ENCODE results near the gene PQBP1.
A peak's percentile ranks its signal among the peaks of the same experiment; 100 is the strongest.
"Not testable (repeated sequence)": the region's sequence is repeated elsewhere in the genome, so short reads cannot be mapped to it uniquely, and the experiment has no call there.

The PQBP1 gene, protein sequence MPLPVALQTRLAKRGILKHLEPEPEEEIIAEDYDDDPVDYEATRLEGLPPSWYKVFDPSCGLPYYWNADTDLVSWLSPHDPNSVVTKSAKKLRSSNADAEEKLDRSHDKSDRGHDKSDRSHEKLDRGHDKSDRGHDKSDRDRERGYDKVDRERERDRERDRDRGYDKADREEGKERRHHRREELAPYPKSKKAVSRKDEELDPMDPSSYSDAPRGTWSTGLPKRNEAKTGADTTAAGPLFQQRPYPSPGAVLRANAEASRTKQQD

DNA sequence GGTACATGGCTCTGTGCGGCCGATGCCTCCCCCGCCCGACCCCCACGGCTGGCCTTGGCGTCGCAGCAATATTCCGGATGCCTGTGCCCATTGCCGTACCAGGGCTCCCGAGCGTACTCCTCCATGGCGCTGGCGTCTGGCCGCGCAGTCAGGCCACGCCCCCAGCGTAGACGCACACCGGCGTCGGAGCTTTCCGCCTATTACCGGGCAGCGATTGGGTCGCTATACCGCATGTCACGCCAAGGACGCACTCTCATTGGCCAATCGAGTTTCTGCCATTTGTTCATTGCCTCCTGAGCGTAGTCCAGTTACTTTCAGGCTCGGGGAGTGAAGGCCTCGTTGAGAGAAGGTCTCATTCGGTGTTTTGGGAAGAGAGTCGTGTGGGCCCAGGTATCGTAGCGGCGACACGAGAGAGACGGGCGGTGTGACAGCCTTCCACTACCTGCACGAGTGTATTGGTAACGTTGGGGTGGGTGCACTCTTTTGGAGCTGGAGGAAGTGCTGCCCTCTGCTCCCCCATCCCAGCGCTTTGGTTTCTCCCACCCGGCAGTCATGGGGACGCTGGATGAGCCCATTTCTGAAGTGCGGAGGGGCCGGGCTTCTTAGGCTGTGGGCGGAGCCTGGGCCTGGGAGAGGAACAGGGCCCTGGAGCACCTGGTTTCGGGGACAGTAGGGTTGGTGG is at the start of gene PQBP1, which contains the start of gene TIMM17B:
PQBP1 (plus strand) TSS at position 306 of the 682 bp plus-strand sequence. CDS start 580 bp downstream, outside the sequence.
TIMM17B (minus strand) TSS at position 144 of the 682 bp plus-strand sequence; CDS start at position 125, 19 bp downstream.
- DNase-seq = peak; percentile 93

DNA sequence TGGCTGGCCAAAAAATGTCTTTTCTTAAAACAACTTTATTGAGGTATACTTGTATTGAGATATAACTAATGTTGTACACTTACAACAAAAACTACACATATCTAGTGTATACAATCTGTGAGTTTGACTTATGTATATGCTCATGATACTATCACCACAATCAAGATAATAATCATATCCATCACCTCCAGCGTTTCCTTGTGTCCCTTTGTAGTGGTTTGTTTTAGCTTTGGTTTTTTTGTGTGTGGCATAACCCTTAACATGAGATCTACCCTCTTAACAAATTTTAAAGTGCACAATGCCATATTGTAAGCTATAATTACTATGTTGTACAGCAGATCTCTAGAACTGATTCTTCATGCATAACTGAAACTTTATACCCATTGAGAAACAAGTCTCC is 48.9 kb upstream of the PQBP1 start:
- DNase-seq = no peak

DNA sequence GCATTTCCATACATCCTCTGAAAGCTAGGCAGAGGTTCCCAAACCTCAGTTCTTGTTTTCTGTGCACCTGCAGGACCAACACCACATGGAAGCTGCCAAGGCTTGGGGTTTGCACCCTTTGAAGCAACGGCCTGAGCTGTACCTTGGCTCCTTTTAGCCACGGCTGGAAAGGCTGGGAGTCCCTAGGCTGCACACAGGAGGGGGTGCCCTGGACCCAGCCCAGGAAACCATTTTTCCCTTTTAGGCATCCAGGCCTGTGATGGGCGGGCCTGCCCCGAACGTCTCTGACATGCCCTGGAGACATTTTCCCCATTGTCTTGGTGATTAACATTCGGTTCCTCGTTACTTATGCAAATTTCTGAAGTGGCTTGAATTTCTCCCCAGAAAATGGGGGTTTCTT is 44.9 kb upstream of the PQBP1 start:
- no peak for DNase-seq

DNA sequence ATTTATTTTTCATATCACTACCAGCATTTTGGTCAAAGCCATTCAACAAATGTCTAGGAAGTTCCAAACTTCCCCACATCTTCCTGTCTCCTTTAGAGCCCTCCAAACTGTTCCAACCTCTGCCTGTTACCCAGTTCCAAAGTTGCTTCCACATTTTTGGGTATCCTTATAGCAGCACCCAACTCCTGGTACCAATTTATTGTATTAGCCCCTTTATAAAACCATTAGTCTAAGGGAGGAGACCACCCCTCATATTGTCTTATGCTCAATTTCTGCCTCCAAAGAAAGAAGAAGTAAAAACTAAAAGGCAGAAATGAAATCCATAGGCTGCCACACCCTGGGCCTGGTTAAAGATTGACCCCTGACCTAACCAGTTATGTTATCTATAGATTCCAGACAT is 44.2 kb upstream of the PQBP1 start:
- DNase-seq = not testable (repeated sequence)

DNA sequence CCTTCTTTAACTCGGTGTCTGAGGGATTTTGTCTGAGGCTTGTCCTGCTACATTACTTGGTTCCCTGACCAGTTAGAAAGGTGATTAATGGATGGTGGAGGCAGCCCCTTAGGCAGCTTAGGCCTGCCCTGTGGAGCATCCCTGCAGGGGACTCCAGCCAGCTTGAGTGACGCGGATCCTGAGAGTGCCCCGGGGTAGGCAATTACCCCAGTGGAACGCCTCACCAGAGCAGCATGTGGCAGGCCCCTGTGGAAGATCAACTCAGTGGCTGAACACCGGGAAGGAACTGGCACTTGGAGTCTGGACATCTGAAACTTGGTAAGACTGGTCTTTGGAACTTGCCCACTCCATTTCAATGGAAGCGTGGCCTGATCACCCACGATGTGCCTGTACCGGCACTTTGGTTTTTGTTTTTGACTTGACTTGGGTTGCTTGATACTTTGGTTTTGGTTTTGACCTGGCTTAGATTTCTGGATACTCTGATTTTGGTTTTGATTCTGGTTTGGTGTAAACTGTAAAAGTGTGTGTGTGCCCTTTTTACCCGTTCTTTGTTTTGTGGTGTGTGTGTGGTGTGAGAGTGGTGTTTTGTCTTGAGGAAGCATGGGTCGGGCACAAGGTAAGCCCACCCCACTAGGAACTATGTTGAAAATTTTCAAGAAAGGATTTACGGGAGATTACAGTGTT is 43.5 kb upstream of the PQBP1 start:
- DNase-seq = not testable (repeated sequence)

DNA sequence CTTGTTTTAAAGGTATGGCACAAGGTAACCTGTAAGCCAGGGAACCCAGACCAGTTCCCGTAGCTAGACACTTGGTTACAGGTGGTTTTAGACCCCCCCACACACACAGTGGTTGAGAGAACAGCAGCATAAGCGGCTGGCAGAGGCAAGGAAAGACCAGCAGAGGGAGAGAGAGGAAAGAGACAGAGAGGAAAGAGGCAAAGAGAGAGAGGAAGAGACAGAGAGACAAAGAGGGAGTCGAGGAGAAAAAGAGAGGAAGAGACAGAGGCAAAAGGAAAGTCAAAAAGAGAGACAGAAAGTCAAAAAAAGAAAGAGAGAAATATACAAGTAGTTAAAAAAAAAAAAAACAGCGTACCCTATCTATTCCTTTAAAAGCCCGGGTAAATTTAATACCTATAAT is 42.8 kb upstream of the PQBP1 start:
- DNase-seq = no peak

DNA sequence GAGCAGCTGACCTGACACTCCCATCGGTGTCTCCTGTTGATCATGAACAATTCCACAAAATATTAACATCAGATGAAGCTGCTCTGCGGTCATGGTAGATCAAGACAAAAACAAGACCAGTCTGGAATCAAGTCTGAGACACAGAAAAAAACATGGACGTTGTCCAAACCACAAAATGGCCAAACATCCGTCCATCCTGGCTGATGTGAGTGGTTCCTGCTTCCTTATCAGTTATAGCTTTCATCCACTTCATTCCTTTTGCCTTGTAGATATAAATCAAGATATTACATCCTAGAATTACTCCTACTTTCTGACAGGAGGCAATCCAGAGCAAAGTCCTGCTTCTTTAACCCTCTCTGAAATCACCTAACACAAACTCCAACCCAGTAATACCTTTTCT is 33.5 kb upstream of the PQBP1 start:
- no peak for DNase-seq

DNA sequence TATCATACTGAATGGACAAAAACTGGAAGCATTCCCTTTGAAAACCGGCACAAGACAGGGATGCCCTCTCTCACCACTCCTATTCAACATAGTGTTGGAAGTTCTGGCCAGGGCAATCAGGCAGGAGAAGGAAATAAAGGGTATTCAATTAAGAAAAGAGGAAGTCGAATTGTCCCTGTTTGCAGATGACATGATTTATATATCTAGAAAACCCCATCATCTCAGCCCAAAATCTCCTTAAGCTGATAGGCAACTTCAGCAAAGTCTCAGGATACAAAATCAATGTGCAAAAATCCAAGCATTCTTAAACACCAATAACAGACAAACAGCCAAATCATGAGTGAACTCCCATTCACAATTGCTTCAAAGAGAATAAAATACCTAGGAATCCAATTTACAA is 25.7 kb upstream of the PQBP1 start:
- not testable (repeated sequence) for DNase-seq

DNA sequence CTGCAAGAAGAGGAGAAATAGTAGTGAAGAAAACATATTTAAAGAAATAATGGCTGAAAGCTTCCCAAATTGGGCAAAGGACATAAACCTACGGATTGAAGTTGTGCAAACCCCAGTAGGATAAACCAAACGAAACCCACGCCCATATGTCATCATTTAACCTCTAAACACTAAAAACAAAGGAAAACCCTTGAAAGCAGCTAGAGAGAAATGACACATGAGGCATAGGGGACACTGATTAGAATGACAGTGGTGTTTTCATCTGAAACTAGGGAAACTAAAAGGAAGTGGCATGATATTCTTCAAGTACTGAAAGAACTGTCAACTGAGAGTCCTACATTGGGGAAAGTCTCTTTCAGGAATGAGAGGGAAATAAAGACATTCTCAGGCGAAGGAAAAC is 20.8 kb upstream of the PQBP1 start:
- not testable (repeated sequence) for DNase-seq

DNA sequence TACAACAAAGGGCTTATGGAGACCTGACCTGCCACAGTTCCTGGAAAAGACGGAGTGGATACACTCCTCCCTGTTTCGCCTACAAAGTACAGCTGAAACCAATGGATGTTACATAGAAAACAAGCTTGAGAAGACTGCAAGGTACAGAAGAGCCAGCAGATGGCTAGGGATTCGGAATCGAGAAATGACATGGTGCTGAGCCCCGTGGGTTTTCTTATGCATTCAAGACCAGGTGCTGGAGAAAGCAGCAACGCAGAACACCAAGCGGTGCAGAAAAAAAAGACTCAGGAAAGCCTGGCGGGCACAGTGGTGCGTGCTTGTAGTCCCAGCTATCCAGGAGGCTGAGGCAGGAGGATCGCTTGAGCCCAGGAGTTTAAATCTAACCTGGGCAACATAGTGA is 14.0 kb upstream of the PQBP1 start:
- no peak for DNase-seq

DNA sequence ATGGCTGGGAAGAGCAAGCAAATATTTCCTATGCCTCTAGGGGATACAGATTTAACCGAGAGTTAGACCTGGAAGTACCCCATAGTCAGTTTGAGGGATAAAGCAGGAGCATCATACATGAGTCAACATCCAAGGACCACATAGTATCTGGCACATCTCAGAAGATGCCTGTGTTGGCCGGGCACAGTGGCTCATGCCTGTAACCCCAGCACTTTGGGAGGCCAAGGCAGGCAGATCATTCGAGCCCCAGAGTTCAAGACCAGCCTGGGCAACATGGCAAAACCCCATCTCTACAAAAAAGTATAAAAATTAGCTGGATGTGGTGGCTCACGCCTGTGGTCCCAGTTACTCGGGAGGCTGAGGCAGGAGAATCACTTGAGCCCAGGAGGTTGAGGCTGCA is 11.1 kb upstream of the PQBP1 start:
- DNase-seq = not testable (repeated sequence)

DNA sequence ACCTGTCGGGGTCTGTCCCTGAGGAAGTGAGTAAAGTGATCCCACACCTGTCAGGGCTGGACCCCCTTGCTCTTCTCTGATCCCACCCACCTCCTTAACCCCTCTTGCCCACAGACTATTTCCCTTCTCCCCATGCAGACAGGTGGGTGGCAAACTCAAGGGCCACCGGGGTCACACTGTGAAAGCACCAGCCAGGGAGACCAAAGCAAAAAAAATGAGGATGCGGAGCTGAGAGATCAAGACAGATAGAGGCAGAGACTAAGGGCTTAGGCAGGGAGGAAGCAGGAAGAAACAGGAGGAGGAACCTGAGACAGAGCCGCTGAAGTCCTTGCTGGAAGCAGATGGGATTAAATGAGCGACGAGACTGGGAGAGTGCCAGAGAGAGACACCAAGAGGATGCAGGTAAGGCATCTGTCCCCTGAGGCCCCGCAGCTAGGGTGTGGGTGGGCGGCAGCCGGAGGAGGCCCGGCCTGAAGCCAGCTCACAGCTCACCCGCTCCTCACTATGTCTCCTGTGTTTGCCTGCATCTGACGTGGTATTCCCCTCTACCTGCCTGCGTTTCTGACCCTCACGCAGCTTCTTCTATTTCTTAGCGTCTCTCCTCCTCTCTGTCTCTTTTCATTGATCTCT is 7.3 kb upstream of the PQBP1 start:
- DNase-seq = no peak

DNA sequence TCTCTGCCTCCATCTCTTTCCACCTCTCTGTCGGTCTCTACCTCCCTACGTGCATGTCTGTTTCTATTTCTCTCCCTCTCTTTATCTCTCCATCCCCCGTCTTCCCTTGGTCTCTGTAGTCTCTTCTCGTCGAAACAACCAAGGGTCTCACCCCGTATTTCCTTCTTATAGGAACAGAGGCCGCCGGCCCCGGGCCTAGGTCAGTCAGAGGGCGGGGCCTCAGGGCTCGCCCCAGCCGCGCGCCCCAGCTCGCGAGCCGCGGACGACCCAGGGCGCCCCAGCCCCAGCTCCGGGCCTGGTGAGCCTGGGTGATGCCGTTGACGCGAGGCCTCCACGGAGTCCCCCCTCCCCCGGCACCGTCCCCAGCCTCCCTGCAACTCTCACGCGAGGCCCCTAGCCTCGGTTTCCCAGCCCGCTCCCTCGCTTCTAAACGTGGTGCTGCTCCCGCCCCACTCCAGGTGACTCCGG is 6.8 kb upstream of the PQBP1 start:
- DNase-seq = no peak

DNA sequence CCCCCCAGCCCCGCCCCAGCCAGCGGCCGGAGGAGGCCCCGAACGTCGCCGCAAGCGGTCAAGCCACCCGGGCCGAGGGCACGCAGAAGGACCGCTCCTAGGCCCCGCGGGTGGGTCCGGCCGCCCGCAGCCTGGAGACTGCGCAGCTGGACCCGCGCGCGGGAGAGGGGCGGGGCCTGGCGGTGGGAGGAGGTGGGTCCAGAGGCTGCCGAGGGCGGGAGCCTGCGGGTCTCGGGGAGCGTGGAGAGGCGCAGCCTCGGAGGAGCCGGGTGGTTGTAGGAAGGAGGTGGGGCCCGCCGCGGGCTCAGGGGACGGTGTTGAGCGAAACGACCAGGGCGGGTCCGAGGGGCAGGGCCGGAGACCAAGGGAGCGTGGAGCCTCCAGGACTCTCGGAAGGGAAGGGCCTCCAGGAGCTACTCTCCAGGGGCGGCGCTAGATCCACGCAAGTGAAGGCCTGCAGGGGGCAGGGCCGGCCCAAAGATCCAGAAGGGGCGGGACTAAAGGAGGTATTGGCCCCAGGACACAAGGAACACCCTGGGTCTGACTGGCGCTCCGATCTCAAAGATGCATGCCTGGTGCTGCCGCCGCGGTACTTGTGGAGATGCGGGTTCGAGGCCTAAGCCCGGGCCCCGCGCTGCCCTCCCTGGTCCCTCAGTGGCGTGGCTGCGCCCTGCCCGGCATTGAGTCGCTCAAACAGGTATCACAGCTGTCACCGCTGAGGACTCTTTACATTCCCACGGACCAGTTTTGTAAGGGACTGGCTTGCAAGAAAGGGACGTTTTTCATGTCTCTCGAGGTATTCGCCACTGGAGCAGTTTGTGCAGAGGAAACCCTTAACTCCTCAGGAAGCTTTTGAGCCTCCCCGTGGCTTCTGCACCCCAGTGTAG is 6.1 kb upstream of the PQBP1 start:
- DNase-seq = peak; percentile 87

DNA sequence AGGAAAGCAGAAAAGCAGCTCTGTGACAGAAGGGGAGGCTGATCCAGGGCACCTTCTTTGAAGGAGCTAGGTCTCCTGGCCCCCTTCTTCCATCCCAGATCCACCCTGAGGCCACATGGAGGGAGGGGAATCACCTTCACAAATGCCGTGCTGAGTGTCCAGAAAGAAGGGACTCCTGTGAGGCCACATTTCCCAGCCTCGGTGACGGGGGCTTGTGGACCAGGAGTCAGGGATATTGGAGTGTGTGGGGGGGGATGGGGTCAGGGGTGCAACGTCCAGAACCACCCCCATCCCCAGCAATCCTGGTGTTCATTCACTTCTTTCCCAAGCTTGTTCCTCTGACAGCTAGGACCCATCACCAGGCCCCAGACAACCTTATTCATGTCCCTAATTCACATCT is 4.8 kb upstream of the PQBP1 start:
- no peak for DNase-seq

DNA sequence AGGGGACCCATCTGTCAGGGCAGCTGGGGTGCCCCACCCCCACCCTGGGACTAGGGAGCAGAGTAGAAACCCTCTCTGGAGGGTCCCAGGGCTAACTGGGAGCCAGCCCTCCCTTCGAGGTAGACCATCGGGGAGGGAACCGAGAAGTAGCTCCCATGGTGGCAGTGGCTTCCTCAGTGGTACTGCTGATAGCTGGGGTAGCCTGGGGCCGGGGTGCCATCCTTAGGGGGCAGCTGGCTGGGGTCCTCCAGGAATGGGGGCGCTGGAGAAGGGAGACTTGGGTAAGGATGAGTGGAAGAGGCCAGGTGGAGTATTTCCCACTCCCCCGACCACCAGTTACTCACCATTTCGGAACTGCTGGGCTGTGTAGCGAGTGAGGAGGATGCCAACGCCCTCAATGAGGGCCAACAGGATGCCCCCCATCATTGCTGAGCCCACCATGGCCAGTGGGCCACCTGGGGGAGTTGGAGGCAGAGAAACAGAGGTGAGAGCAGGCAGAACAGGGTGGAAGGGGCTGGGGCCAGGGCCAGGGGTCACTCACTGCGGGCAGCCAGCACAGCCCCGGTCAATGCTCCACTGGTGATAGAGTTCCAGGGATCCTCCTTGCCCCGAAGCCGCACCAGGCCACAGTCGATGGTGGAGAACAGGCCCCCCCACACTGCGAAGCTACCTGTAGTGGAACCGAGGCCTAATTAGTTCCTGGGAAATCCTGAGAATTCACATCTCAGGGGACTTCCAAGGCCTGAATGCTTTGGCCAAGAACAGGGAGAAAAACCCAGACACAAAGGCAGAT is 4.0 kb upstream of the PQBP1 start:
- DNase-seq = no peak

DNA sequence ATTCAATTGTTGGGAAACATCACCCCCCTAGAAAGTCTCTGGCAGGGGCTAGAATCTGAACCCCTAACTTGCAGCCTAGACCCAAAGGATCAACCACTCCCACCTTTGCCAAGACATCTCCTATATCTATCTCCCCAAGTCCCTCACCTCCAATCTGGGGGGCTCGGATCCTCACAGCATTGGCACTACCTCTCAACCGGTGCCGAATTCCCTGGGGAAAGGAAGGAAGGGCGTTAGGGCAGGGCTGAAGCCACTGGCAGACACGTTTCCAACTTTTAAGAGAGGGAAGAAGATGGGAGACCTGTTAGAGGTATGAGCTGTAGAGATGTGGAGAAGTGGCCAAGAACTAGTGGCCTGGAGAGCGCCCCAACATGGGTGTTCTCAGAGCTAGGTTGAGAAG is 2.8 kb upstream of the PQBP1 start:
- no peak for DNase-seq

DNA sequence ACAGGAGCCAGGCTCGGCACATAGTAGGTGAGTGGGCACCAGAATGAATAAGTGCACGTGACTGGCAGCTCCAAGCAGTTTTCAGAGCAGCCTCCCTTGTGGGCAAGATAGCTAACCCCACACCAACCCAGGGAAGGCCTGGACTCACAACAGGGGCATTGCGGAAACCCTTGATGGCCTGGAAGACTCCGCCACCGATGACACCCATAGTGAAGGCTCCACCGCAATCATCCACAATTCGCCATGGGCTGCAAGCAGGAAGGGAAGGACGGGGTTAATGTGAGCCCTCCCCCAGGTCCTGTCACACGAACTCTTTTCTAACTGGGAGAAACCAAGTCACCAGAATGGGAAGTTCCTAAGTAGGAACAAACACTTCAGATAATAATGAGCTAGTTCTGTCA is 1.1 kb upstream of the PQBP1 start:
- DNase-seq = no peak

DNA sequence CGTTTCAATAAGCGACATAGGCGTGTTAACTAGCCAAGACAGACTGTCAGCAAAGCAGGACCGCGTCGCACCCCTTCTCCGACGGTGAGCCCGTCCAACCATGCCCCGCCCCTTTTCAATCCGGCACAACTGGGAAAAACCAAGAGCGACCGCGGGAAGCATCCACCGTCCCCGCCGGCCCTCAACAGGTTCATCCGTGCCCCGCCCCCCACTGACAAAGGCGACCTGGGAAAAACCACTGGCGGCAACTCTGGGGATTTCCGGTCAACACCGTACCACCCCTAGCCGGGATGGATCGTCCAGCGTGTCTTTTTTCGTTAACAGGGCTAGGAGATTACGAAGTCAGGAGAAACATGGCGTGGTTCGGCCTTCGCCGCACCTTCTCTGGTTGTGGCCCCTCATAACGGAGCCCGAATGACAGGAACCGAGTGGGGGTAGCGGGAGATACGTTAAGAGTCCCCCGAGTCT is 539 bp upstream of the PQBP1 start:
- peak; percentile 78 for DNase-seq

DNA sequence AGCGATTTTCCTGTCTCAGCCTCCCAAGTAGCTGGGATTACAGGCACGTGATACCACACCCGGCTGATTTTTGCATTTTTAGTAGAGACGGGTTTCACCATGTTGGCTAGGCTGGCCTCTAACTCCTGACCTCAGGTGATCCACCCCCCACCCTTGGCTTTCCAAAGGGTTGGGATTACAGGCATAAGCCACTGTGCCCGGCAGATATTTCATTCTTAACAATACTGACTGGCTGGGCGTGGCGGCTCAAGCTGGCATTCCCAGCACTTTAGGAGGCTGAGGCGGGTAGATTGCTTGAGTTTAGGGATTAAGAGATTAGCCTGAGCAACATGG is 1.3 kb downstream of the PQBP1 start:
- no peak for DNase-seq

DNA sequence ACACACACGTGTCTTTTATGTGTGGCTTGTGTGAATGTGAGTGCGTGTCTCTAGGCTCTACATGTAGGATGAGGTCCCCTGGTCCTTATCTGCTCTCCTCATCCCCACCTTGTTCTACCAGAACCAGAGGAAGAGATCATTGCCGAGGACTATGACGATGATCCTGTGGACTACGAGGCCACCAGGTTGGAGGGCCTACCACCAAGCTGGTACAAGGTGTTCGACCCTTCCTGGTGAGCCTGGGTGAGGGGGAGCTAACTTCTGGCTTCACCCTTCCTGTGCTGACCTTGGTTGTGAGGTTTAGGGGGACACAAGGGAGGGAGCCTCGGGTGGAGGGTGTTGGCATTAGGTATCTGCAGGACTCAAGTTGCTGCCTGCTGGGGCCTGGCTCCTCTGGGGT is 3.3 kb downstream of the PQBP1 start:
- DNase-seq = no peak

Data from left hindlimb (tissue), 1 donor.